HepG2 (cell line): ENCODE results near the gene OTX1. TPM values are rescaled to one million over a fixed set of nuclear protein-coding genes. Genes with fewer than 3 reads are reported as not detected.

Experiments used
- ATAC-seq: fragments of 200-7000 bp; cut with Tn5 transposase; 3 replicates; pipeline ENCODE4 v1.9.1; 2020; ENCODE audit warnings: mild to moderate bottlenecking, moderate library complexity
- BruUV-seq: library from RNA; stranded (reverse); fragments of 400-500 nt; replicated peaks from 2 replicates; lab custom pipeline; 2021; lab: Mats Ljungman, UMichigan
- CTCF ChIA-PET: fragments of 300-600 bp; formaldehyde crosslinking; extraction: SDS; loops from one replicate; lab custom pipeline; 2021; ENCODE audit warnings: low total read pairs, inconsistent platforms, low intra/inter-chr PET ratio; lab: Yijun Ruan, JAX
- POLR2A ChIA-PET: fragments of 350-600 bp; sonication (Branson Sonifier 250); formaldehyde crosslinking; loops from one replicate; lab custom pipeline; 2020; ENCODE audit warnings: antibody characterized with exemption, inconsistent platforms; lab: Yijun Ruan, JAX
- DNase-seq: peaks from one replicate; pipeline ENCODE4 v3.0.0-alpha.2; 2015; ENCODE audit warnings: low spot score
- FAIRE-seq: peaks from 3 replicates; lab custom pipeline; 2011; peaks lifted over from hg19 to GRCh38; lab: Jason Lieb, UNC
- H2AFZ ChIP-seq: one replicate; pipeline ENCODE4 v1.6.1; 2011; ENCODE audit warnings: low read length, inconsistent platforms
- H3K27ac ChIP-seq: fragments of 300-600 bp; 3 replicates; pipeline ENCODE4 v1.8.0; 2011; ENCODE audit warnings: mixed run types, mild to moderate bottlenecking, mixed read lengths, low read length, inconsistent platforms; ENCODE audit not compliant: insufficient read depth; ENCODE audit errors: extremely low read length
- H3K27me3 ChIP-seq, 2 experiments: fragments of 200-600 bp in 1 of 2; 2 replicates in 1 of 2; 3 replicates in 1 of 2; pipeline versions ENCODE4 v1.6.0 to v1.8.0; 2011; ENCODE audit warnings: low read length in 2 of 2, mild to moderate bottlenecking in 2 of 2, moderate library complexity in 2 of 2, inconsistent platforms in 1 of 2; ENCODE audit not compliant: insufficient read depth in 2 of 2, control insufficient read depth in 1 of 2
- H3K36me3 ChIP-seq, 2 experiments: fragments of 200-600 bp in 1 of 2; replicated peaks in 1 of 2; 2 replicates in 1 of 2; 3 replicates in 1 of 2; pipeline versions ENCODE4 v1.5.1 to v1.8.0; 2011; ENCODE audit warnings: low read length in 2 of 2, inconsistent platforms in 1 of 2; ENCODE audit not compliant: insufficient read depth in 2 of 2, control insufficient read depth in 1 of 2
- H3K4me1 ChIP-seq: 2 replicates; pipeline ENCODE4 v1.5.1; 2012; ENCODE audit warnings: low read length, inconsistent platforms; ENCODE audit not compliant: insufficient read depth
- H3K4me2 ChIP-seq: 2 replicates; pipeline ENCODE4 v1.6.0; 2011; ENCODE audit warnings: low read depth, low read length, inconsistent platforms
- H3K4me3 ChIP-seq, 3 experiments: fragments of 200-600 bp in 1 of 3; sonication (generic), shearing (Covaris generic) in 1 of 3; replicated peaks in 1 of 3; 2 replicates each; pipeline ENCODE4 v1.5.1; 2011 to 2016; ENCODE audit warnings: low read length in 3 of 3, inconsistent platforms in 2 of 3, low read depth in 2 of 3, mild to moderate bottlenecking in 2 of 3, control low read depth in 1 of 3, mixed read lengths in 1 of 3; ENCODE audit not compliant: insufficient read depth in 1 of 3
- H3K79me2 ChIP-seq: one replicate; pipeline ENCODE4 v1.6.1; 2011; ENCODE audit warnings: low read length, inconsistent platforms; ENCODE audit not compliant: insufficient read depth
- H3K9ac ChIP-seq: 2 replicates; pipeline ENCODE4 v1.6.0; 2011; ENCODE audit warnings: mild to moderate bottlenecking, low read depth, low read length, inconsistent platforms; ENCODE audit not compliant: insufficient read depth
- H3K9me3 ChIP-seq: 2 replicates; pipeline ENCODE4 v1.5.1; 2012; ENCODE audit warnings: mild to moderate bottlenecking, low read length
- H4K20me1 ChIP-seq: 2 replicates; pipeline ENCODE4 v1.6.0; 2011; ENCODE audit warnings: inconsistent platforms, mild to moderate bottlenecking, low read length, moderate library complexity; ENCODE audit not compliant: insufficient read depth
- ARID4A ChIP-seq: sonication (generic); formaldehyde crosslinking; IDR thresholded peaks from 2 replicates; pipeline ENCODE4 v1.5.0; 2020; ENCODE audit warnings: mild to moderate bottlenecking, missing genetic modification reagents, borderline replicate concordance
- ELF3 ChIP-seq: IDR thresholded peaks from 2 replicates; pipeline ENCODE4 v1.6.1; 2016; ENCODE audit warnings: missing genetic modification reagents, missing compliant biosample characterization
- MAFF ChIP-seq: IDR thresholded peaks from 2 replicates; pipeline ENCODE4 v1.6.1; 2011; ENCODE audit warnings: low read depth, low read length, improper control_type of control experiment
- NCOR1 ChIP-seq: fragments of 200-600 bp; sonication (generic); IDR thresholded peaks from 2 replicates; pipeline ENCODE4 v1.7.0; 2017; ENCODE audit warnings: antibody characterized with exemption, low read length, borderline replicate concordance
- PHF20 ChIP-seq: sonication (generic); formaldehyde crosslinking; IDR thresholded peaks from 2 replicates; pipeline ENCODE4 v1.5.0; 2020; ENCODE audit warnings: mild to moderate bottlenecking, missing genetic modification reagents
- POLR2G ChIP-seq: fragments of 200-400 bp; formaldehyde crosslinking; IDR thresholded peaks from 2 replicates; pipeline ENCODE4 v1.6.1; 2018; ENCODE audit warnings: mild to moderate bottlenecking, low read depth, low read length, moderate library complexity
- SP2 ChIP-seq: sonication (generic); formaldehyde crosslinking; IDR thresholded peaks from 2 replicates; pipeline ENCODE4 v1.5.1; 2020; ENCODE audit warnings: mild to moderate bottlenecking, missing genetic modification reagents
- SP5 ChIP-seq: IDR thresholded peaks from 2 replicates; pipeline ENCODE4 v1.6.1; 2016; ENCODE audit warnings: low read depth, borderline replicate concordance
- SYNCRIP ChIP-seq: fragments of 200-400 bp; formaldehyde crosslinking; IDR thresholded peaks from 2 replicates; pipeline ENCODE4 v1.6.1; 2018; ENCODE audit warnings: mild to moderate bottlenecking, low read depth, low read length; ENCODE audit not compliant: insufficient read depth
- TARDBP ChIP-seq: sonication (generic); formaldehyde crosslinking; IDR thresholded peaks from 2 replicates; pipeline ENCODE4 v1.8.0; 2022; ENCODE audit warnings: mild to moderate bottlenecking, missing genetic modification reagents
- ZMYM4 ChIP-seq: sonication (generic); formaldehyde crosslinking; IDR thresholded peaks from 2 replicates; pipeline ENCODE4 v1.8.1; 2023; ENCODE audit warnings: mild to moderate bottlenecking, missing genetic modification reagents
- ZNF276 ChIP-seq: sonication (generic); formaldehyde crosslinking; IDR thresholded peaks from 2 replicates; pipeline ENCODE4 v1.4.0; 2020; ENCODE audit warnings: mild to moderate bottlenecking, low read depth, missing genetic modification reagents
- ZNF839 ChIP-seq: sonication (generic); formaldehyde crosslinking; IDR thresholded peaks from 2 replicates; pipeline ENCODE4 v1.4.0; 2020; ENCODE audit warnings: missing genetic modification reagents, mild to moderate bottlenecking, borderline replicate concordance
- WGBS: methylation state at CpG from one replicate; pipeline ENCODE4 v1.1.6; 2017; ENCODE audit warnings: low lambda C conversion rate; 5-methylcytosine and 5-hydroxymethylcytosine counted together
- in situ Hi-C: cut with HindIII; loops from 2 replicates; pipeline ENCODE4 v1.10.0; 2017; ENCODE audit warnings: low pct_unique_long_range_greater_than_20kb; ENCODE audit not compliant: extremely low pct_ligation_motif_present
- intact Hi-C: fragments of 100-400 bp; cut with micrococcal nuclease; formaldehyde crosslinking; loops from one replicate; pipeline ENCODE4 v1.10.0; 2022; ENCODE audit not compliant: unreplicated experiment
- polyA plus RNA-seq, 8 experiments: library from polyadenylated mRNA; depleted of rRNA in 3 of 8; stranded (reverse) in 7 of 8; unstranded in 1 of 8; fragments of >200 nt; fragmentation: Illumina TruSeq in 4 of 8; extraction: Trizol in 4 of 8; gene quantifications; 2 replicates each; pipeline versions ENCODE4 v1.2.1 to v1.2.3, GENCODE V29; 2011 to 2016; ENCODE audit warnings: low read depth in 4 of 8, missing spikeins in 1 of 8, mixed read lengths in 1 of 8; ENCODE audit not compliant: insufficient read depth in 1 of 8
- total RNA-seq, 5 experiments: library from RNA; depleted of rRNA; stranded (reverse); fragments of >200 nt; fragmentation: Illumina TruSeq; extraction: Trizol; gene quantifications; 2 replicates each; pipeline ENCODE4 v1.2.3, GENCODE V29; 2016; ENCODE audit warnings: low read depth in 1 of 5

OTX1 gene
- total and polyA plus RNA-seq, 2 of the 13 experiments (the other 11 are each of a cell fraction or from before 2014, with no cell fraction given): 1.0 to 5.0 TPM

GRCh38 chr2:63093502-63093901 lies 42.9 kb downstream of the OTX1 start:
- no peak overlapping the region for H2AFZ ChIP-seq
- no TSS peak for BruUV-seq
- H3K4me3 ChIP-seq: no peak overlapping the region
- peaks cover 4% of the 10 kb centered on the region for H3K4me1 ChIP-seq
- no peaks in the 10 kb centered on the region for H4K20me1 ChIP-seq
- DNase-seq (no peak), ATAC-seq (peak; percentile 66; the same call in 2 of the 3 replicates), FAIRE-seq (no peak)
- in situ Hi-C loops: loop anchor here (25.0 kb wide), 1 partner anchor 194 kb away; no protein-coding TSS in a partner anchor
- H3K4me2 ChIP-seq: no peak overlapping the region
- H3K79me2 ChIP-seq: no peaks in the 10 kb centered on the region
- CTCF ChIA-PET: no interaction called here
- no peak overlapping the region for H3K27ac ChIP-seq
- intact Hi-C loops: no loop called here
- H3K36me3 ChIP-seq: no peaks in the 10 kb centered on the region
- WGBS: 2% methylated on average over 1 of the region's 1 CpG
- no peaks in the 10 kb centered on the region; a peak in 1 of 5 replicates for H3K27me3 ChIP-seq
- POLR2A ChIA-PET: no interaction called here
- H3K9me3 ChIP-seq: no peaks in the 10 kb centered on the region
- H3K9ac ChIP-seq: no peak overlapping the region
- TF ChIP-seq SP2 (CRISPR knock-in tag): no peak
- TF ChIP-seq ZMYM4 (CRISPR knock-in tag): 0 out of 2 replicates have a peak, but pooled peaks have one; percentile 16
- TF ChIP-seq ZNF839: no peak
- TF ChIP-seq ELF3 (CRISPR knock-in tag): no peak
- TF ChIP-seq SP5: 0 out of 2 replicates have a peak, but pooled peaks have one; percentile 21
- no peak for TF ChIP-seq SYNCRIP
- TF ChIP-seq PHF20: no peak
- TF ChIP-seq MAFF: no peak
- no peak for TF ChIP-seq POLR2G
- no peak for TF ChIP-seq ZNF276 (CRISPR knock-in tag)
- 0 out of 2 replicates have a peak, but pooled peaks have one; percentile 24 for TF ChIP-seq TARDBP
- no peak for TF ChIP-seq ARID4A (CRISPR knock-in tag)
- no peak for TF ChIP-seq NCOR1
